Ectodermal cell (in vitro differentiated cells): ENCODE measurements around the gene B4GAT1. TPM values are rescaled to one million over a fixed set of nuclear protein-coding genes. Genes with fewer than 3 reads are reported as not detected.
"Not testable (repeated sequence)": the region's sequence is repeated elsewhere in the genome, so short reads cannot be mapped to it uniquely, and the experiment has no call there.

Experiments
- H3K27ac ChIP-seq: 2 replicates; pipeline ENCODE4 v1.7.0; 2013; ENCODE audit warnings: mild to moderate bottlenecking, low read depth, low read length; ENCODE audit not compliant: insufficient read depth, poor library complexity, severe bottlenecking
- H3K27me3 ChIP-seq: 2 replicates; pipeline ENCODE4 v1.7.0; 2013; ENCODE audit warnings: mild to moderate bottlenecking, low read length; ENCODE audit not compliant: insufficient read depth, control insufficient read depth, poor library complexity, severe bottlenecking
- H3K36me3 ChIP-seq: one replicate; pipeline ENCODE4 v1.7.0; 2013; ENCODE audit warnings: low read length; ENCODE audit not compliant: control insufficient read depth, insufficient read depth
- H3K4me1 ChIP-seq: one replicate; pipeline ENCODE4 v1.7.0; 2013; ENCODE audit warnings: low read length; ENCODE audit not compliant: control insufficient read depth, insufficient read depth
- H3K4me3 ChIP-seq: 2 replicates; pipeline ENCODE4 v1.7.0; 2013; ENCODE audit warnings: low read depth, low read length, control low read depth; ENCODE audit not compliant: insufficient read depth
- H3K9me3 ChIP-seq: 2 replicates; pipeline ENCODE4 v1.7.0; 2013; ENCODE audit warnings: mild to moderate bottlenecking, low read length, moderate library complexity; ENCODE audit not compliant: control insufficient read depth
- WGBS, 2 experiments: methylation state at CpG; one replicate each; pipeline ENCODE4 v1.1.7; 2013; ENCODE audit warnings: missing lambda C conversion rate in 2 of 2; 5-methylcytosine and 5-hydroxymethylcytosine counted together
- polyA plus RNA-seq, 4 experiments: library from polyadenylated mRNA; stranded (reverse); fragments of 50-300 nt; gene quantifications; one replicate each; pipeline ENCODE4 v1.2.3, GENCODE V29; 2013

The B4GAT1 gene
- polyA plus RNA-seq (2013, experiment 1 of 4) = 51.4 TPM
- 50.2 TPM for polyA plus RNA-seq (2013, experiment 2 of 4)
- 45.4 TPM for polyA plus RNA-seq (2013, experiment 3 of 4)
- polyA plus RNA-seq (2013, experiment 4 of 4) = 47.5 TPM

DNA sequence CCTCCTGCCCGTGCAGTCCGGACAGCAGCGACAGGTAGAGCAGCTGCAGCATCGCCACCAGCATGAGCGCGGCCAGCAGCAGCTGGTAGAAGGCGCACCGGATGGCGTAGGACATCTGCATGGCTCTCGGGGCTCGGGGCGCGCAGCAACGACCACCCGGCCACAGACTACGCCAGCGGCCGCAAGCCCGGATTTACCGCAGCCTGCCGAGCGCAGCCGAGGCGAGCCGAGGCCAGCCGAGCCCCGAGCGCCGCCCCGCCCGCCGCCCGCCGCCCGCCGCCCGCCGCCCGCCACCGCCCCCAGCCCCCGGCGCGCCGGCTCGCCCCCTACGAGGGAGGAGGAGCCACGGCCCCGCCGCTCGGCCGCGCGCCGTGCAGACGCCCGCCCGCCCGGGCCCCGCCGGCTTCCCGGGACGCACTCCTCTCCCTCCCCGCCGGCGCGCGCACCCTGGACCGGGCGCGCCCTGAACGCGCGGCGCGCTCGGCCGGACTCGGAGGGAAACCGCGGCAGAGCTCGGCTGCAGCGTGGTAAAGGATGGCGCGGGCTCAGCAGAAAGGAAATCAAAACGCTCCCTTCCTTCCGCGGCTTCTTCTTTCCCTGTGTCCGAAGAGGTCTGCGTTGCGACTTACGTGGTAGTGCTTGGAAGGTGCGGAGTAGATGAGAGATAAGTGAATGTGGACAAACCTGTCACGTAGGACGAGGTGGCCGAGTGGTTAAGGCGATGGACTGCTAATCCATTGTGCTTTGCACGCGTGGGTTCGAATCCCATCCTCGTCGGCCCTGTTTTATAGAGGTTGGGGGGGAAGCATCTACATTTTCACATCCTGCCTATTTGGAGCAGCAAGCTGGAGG, at the start of gene B4GAT1:
B4GAT1 (minus strand) TSS at position 205 of the 852 bp plus-strand sequence; CDS start at position 121, 84 bp downstream.
- no peaks in the 10 kb centered on the region for H3K36me3 ChIP-seq
- H3K27me3 ChIP-seq = no peaks in the 10 kb centered on the region
- H3K4me1 ChIP-seq = peaks cover 16% of the 10 kb centered on the region
- WGBS, 2 experiments = 1% methylated on average over 101 of the region's 101 CpGs
- H3K4me3 ChIP-seq = peak within 1 kb of the TSS; percentile 68
- H3K9me3 ChIP-seq = no peaks in the 10 kb centered on the region
- peak within 1 kb of the TSS; percentile 64 for H3K27ac ChIP-seq

GRCh38 chr11:66393954-66394353, 46.5 kb upstream of the B4GAT1 start:
- H3K4me3 ChIP-seq = no peak overlapping the region
- H3K4me1 ChIP-seq = no peaks in the 10 kb centered on the region
- no peaks in the 10 kb centered on the region for H3K36me3 ChIP-seq
- WGBS, 2 experiments = 81 to 93% methylated on average over 2 to 3 of the region's 3 CpGs
- H3K27ac ChIP-seq = no peak overlapping the region
- H3K27me3 ChIP-seq = no peaks in the 10 kb centered on the region
- no peaks in the 10 kb centered on the region for H3K9me3 ChIP-seq

DNA sequence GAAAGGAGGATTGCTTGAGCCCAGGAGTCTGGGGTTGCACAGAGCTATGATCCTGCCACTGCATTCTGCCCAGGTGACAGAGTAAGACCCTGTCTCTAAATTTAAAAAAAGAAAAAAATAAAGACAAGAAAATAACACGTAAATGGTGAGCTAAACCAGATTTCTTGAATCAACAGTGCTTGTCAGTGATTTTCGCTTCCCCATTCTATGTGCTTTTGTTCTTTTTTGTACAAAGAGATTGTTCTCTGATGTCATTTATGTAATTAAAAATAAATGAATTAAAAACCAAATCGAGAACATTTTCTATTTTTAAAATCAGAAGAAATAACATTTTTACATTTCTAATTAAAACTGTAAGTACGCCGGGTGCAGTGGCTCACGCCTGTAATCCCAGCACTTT, 43.9 kb upstream of the B4GAT1 start:
- H3K9me3 ChIP-seq = no peaks in the 10 kb centered on the region
- 85 to 91% methylated on average over 5 to 6 of the region's 6 CpGs for WGBS, 2 experiments
- no peak overlapping the region for H3K27ac ChIP-seq

DNA sequence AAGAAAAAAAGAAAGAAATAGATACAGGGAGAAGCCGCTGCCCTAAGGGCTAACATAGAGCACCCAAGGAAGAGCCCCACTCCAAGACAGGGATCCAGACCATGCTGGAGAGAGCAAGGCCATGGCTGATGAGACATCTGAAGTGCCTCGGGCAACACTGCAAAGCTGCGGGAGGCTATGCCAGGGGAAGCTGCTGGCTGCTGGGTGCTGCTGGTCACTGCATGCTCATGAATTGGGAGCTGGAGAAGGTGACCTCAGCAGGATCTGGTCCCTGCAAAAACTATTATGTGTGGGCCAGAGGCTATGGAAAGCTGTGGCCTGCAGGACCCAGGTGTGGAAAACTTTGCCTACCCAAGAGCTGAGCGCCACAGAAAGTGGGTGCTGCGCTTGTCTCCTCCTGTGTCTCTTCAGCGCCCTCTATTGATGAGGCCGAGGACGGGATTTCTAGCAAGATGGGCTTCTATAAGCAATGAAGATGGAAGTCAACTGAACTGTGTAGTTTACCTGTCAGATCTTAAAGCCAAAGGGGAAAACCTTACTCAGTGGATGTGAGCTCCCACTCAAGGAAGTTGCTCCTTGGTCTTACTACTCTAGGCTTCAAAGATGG, 41.5 kb upstream of the B4GAT1 start:
- H3K36me3 ChIP-seq = no peaks in the 10 kb centered on the region
- H3K4me1 ChIP-seq = no peaks in the 10 kb centered on the region
- peaks cover 8% of the 10 kb centered on the region for H3K27me3 ChIP-seq
- no peaks in the 10 kb centered on the region for H3K9me3 ChIP-seq
- no peak overlapping the region for H3K4me3 ChIP-seq
- H3K27ac ChIP-seq = no peak overlapping the region
- WGBS, 2 experiments = 37 to 38% methylated on average over 8 of the region's 8 CpGs

More for the DNA sequence above, 43.9 kb upstream of the B4GAT1 start:
- Histone ChIP-seq H3K27me3 (peaks cover 7% of the 10 kb centered on the region), H3K36me3 (no peaks in the 10 kb centered on the region), H3K4me3 (no peak overlapping the region), H3K4me1 (no peaks in the 10 kb centered on the region)

- no peaks in the 10 kb centered on the region for H3K36me3 ChIP-seq
- H3K27ac ChIP-seq = no peak overlapping the region
- peaks cover 8% of the 10 kb centered on the region for H3K27me3 ChIP-seq
- 25% methylated on average over 20 of the region's 20 CpGs for WGBS, 2 experiments
- no peaks in the 10 kb centered on the region for H3K4me1 ChIP-seq
- H3K9me3 ChIP-seq = no peaks in the 10 kb centered on the region
- no peak overlapping the region for H3K4me3 ChIP-seq
Observed at GRCh38 chr11:66386171-66387069, 39.0 kb upstream of the B4GAT1 start.

GRCh38 chr11:66384316-66384715, 36.9 kb upstream of the B4GAT1 start:
- WGBS, 2 experiments = 90 to 92% methylated on average over 13 of the region's 13 CpGs
- not testable (repeated sequence) for H3K9me3 ChIP-seq, H3K27me3 ChIP-seq, H3K27ac ChIP-seq, H3K4me3 ChIP-seq, H3K36me3 ChIP-seq, H3K4me1 ChIP-seq

GRCh38 chr11:66380264-66380663, 32.8 kb upstream of the B4GAT1 start:
- not testable (repeated sequence) for H3K27me3 ChIP-seq, H3K4me1 ChIP-seq, H3K4me3 ChIP-seq, H3K9me3 ChIP-seq, H3K36me3 ChIP-seq, H3K27ac ChIP-seq
- WGBS, 2 experiments = 41 to 47% methylated on average over 7 of the region's 7 CpGs

GRCh38 chr11:66373690-66374287, 26.4 kb upstream of the B4GAT1 start:
- 87 to 91% methylated on average over 8 to 9 of the region's 9 CpGs for WGBS, 2 experiments
- not testable (repeated sequence) for H3K4me3 ChIP-seq, H3K27me3 ChIP-seq, H3K27ac ChIP-seq, H3K4me1 ChIP-seq, H3K36me3 ChIP-seq, H3K9me3 ChIP-seq

DNA sequence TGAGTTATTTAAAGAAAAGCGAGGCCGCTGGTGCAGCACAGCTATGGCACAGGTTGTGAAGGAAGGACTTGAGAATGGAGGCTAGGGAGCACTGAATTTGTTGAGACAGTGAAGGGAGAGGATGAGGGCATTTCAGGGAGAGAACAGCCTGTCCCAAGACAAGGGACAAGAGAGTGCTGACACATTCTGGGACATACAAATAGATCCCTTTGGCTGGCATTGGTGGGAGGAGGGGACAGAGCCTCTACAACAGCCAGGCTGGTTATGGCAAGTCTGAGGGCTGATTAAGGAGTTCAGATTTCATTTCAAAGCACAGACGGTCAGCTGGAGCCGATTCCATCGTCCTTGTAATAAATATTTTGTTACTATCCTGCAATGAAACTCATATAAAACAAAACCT, 25.8 kb upstream of the B4GAT1 start:
- Histone ChIP-seq H3K27me3 (no peaks in the 10 kb centered on the region), H3K4me1 (no peaks in the 10 kb centered on the region), H3K27ac (no peak overlapping the region), H3K4me3 (no peak overlapping the region), H3K9me3 (no peaks in the 10 kb centered on the region), H3K36me3 (peaks cover 7% of the 10 kb centered on the region)
- 87 to 90% methylated on average over 5 of the region's 5 CpGs for WGBS, 2 experiments
